Panc1 (cell line): ENCODE data around the gene ULBP2. TPM values are rescaled to one million over a fixed set of nuclear protein-coding genes. Genes with fewer than 3 reads are reported as not detected.

Experiments used
- ATAC-seq: fragments of 200-7000 bp; cut with Tn5 transposase; 2 replicates; pipeline ENCODE4 v1.9.1; 2020; ENCODE audit warnings: mild to moderate bottlenecking, moderate library complexity
- BruUV-seq: library from RNA; stranded (reverse); fragments of 400-500 nt; replicated peaks from 2 replicates; lab custom pipeline; 2021; lab: Mats Ljungman, UMichigan
- CTCF ChIA-PET: fragments of 300-600 bp; sonication (Branson Sonifier 250); formaldehyde crosslinking; loops from one replicate; lab custom pipeline; 2022; ENCODE audit warnings: antibody characterized with exemption; lab: Charles Lee
- POLR2A ChIA-PET: fragments of 300-600 bp; sonication (Branson Sonifier 250); formaldehyde crosslinking; loops from one replicate; lab custom pipeline; 2022; ENCODE audit warnings: antibody characterized with exemption; lab: Charles Lee
- DNase-seq: peaks from one replicate; pipeline ENCODE4 v3.0.0-alpha.2; 2010; ENCODE audit warnings: low read depth, low spot score
- H3K27ac ChIP-seq: 2 replicates; pipeline ENCODE4 v1.5.1; 2011; ENCODE audit warnings: mild to moderate bottlenecking, low read length, inconsistent platforms
- H3K27me3 ChIP-seq: fragments of 200-500 bp; sonication (Bioruptor generic); 2 replicates; pipeline ENCODE4 v1.6.0; 2014; ENCODE audit warnings: low read length, inconsistent platforms; ENCODE audit not compliant: control insufficient read depth, insufficient read depth
- H3K36me3 ChIP-seq: fragments of 200-500 bp; sonication (Bioruptor generic); 2 replicates; pipeline ENCODE4 v1.5.1; 2014; ENCODE audit warnings: inconsistent platforms, mild to moderate bottlenecking, low read length, moderate library complexity; ENCODE audit not compliant: control insufficient read depth, insufficient read depth
- H3K4me1 ChIP-seq: 2 replicates; pipeline ENCODE4 v1.5.1; 2011; ENCODE audit warnings: inconsistent platforms, mild to moderate bottlenecking, low read length, moderate library complexity; ENCODE audit not compliant: control insufficient read depth, insufficient read depth
- H3K4me3 ChIP-seq, 2 experiments: 2 replicates each; pipeline ENCODE4 v1.5.1; 2011 to 2012; ENCODE audit warnings: low read depth in 2 of 2, low read length in 2 of 2, mild to moderate bottlenecking in 2 of 2, inconsistent platforms in 1 of 2, moderate library complexity in 1 of 2
- H3K9me3 ChIP-seq: fragments of 200-500 bp; sonication (Bioruptor generic); 2 replicates; pipeline ENCODE4 v1.5.1; 2014; ENCODE audit warnings: low read depth, mild to moderate bottlenecking, inconsistent platforms, low read length, moderate library complexity; ENCODE audit not compliant: control insufficient read depth, insufficient read depth
- POLR2AphosphoS5 ChIP-seq: IDR thresholded peaks from 2 replicates; pipeline ENCODE4 v1.6.1; 2012; ENCODE audit warnings: mild to moderate bottlenecking, low read depth, low read length, moderate library complexity
- SIN3A ChIP-seq: IDR thresholded peaks from 2 replicates; pipeline ENCODE4 v1.6.1; 2012; ENCODE audit warnings: low read depth, mild to moderate bottlenecking, low read length, moderate library complexity, borderline replicate concordance; ENCODE audit not compliant: insufficient read depth
- TCF7L2 ChIP-seq: IDR thresholded peaks from 2 replicates; pipeline ENCODE4 v1.6.1; 2011; ENCODE audit warnings: mild to moderate bottlenecking, low read depth, low read length, inconsistent platforms
- in situ Hi-C: cut with HindIII; loops from 2 replicates; pipeline ENCODE4 v1.10.0; 2016; ENCODE audit warnings: low sequenced_read_pairs, low pct_unique_long_range_greater_than_20kb
- intact Hi-C: fragments of 100-400 bp; cut with micrococcal nuclease; formaldehyde crosslinking; loops from one replicate; pipeline ENCODE4 v1.10.0; 2022; ENCODE audit not compliant: unreplicated experiment
- total RNA-seq: library from RNA; stranded (reverse); gene quantifications from one replicate; pipeline ENCODE4 v1.2.1, GENCODE V29; 2021; ENCODE audit not compliant: unreplicated experiment
- TF ChIP-seq, protein P1 (sequence below), 2 experiments: IDR thresholded peaks; 2 replicates each; pipeline ENCODE4 v1.6.1; 2011 to 2012; ENCODE audit warnings: low read depth in 2 of 2, control low read depth in 1 of 2, low read length in 1 of 2, mild to moderate bottlenecking in 1 of 2, moderate library complexity in 1 of 2; ENCODE audit not compliant: insufficient read depth in 1 of 2
- TF ChIP-seq, protein P2 (sequence below): fragments of 450-650 bp; IDR thresholded peaks from 2 replicates; pipeline ENCODE4 v1.5.1; 2017; ENCODE audit warnings: mild to moderate bottlenecking

Gene ULBP2
- total RNA-seq, 1 experiment from 2014 or later, result 0.69 TPM

DNA sequence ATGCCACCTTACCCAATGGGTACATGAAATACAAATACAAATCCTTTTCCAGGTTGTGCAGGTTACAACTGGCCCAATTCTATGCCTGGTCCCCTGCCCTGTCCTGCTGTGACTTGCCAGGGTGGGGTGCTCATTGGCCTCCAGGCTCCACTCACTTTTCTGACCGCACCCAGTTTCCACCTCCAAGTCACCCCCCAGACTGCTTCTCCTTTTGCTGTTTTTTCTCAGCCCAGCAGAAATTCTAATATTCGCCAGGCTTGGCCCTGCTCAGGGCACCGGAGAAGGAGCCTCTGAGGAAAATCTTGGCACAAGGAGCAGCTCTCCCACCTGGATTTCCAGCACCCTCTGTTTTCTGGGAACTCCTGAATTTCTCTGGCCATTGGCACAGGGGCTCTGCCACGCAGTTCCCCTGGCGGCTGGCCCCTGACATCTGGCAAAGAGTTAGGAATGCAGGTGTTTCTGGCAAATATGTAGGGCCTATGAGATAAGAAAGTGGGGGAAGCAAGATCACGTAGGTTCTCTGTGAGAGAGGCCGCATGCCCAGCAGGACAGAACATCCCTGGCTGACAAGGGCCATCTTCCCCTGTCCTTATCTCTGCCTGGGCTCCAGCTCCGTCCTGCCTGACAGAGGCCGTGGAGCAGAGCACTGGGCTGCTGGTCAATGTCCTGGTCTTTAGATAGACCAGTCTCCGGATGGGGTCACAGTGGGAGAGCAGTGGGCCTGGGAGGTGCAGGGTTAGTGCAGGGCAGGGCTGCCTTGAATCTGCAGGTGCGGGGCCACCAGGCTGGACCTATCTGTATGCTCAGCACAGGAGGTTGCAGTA is 41.0 kb upstream of the ULBP2 start:
- Histone ChIP-seq H3K27ac (no peak overlapping the region), H3K27me3 (no peaks in the 10 kb centered on the region), H3K9me3 (no peaks in the 10 kb centered on the region), H3K4me3 (no peak overlapping the region), H3K36me3 (no peaks in the 10 kb centered on the region), H3K4me1 (peaks cover 24% of the 10 kb centered on the region)
- ATAC-seq, result no peak
- ChIA-PET POLR2A (no interaction called here), CTCF (no interaction called here)
- intact Hi-C loops (no loop called here), in situ Hi-C loops (no loop called here)
- BruUV-seq, result no TSS peak
- TF ChIP-seq SIN3A, result no peak
- DNase-seq, result no peak

DNA sequence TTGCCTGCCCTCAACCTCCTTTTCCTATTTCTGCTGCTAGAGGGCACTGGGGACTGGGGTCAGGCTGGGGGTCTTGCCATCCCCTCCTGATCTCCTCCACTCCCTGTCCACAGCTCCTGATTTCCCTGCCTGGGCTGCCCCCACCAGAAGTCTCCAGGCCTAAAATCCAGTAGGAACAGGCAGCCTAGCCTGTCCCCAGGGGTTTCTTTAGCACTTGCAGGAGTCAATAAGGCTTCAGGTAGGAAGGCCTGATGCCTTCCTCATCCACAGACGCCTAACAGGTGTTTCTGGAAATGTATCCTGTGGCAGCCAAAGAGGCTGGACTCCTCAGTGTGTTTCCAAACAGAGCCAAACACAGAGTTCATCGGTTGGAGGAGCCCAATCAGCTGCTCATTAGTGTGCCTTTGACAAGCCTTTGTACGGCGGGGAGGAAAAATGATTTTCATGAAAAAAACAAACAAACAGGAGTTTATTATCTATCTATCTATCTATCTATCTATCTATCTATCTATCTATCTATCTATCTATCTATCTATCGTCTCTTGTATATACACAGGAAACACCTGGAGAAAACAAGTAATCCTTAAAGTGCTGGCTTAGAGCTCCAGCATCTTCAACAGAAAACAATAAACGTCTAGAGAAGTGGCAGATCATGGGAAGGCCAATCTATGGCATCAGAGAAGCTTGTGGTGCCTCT is 40.2 kb upstream of the ULBP2 start:
- POLR2A ChIA-PET, result no interaction called here

More for the DNA sequence above, 40.2 kb upstream of the ULBP2 start:
- in situ Hi-C loops (no loop called here), intact Hi-C loops (no loop called here)
- TF ChIP-seq, protein P1, sequence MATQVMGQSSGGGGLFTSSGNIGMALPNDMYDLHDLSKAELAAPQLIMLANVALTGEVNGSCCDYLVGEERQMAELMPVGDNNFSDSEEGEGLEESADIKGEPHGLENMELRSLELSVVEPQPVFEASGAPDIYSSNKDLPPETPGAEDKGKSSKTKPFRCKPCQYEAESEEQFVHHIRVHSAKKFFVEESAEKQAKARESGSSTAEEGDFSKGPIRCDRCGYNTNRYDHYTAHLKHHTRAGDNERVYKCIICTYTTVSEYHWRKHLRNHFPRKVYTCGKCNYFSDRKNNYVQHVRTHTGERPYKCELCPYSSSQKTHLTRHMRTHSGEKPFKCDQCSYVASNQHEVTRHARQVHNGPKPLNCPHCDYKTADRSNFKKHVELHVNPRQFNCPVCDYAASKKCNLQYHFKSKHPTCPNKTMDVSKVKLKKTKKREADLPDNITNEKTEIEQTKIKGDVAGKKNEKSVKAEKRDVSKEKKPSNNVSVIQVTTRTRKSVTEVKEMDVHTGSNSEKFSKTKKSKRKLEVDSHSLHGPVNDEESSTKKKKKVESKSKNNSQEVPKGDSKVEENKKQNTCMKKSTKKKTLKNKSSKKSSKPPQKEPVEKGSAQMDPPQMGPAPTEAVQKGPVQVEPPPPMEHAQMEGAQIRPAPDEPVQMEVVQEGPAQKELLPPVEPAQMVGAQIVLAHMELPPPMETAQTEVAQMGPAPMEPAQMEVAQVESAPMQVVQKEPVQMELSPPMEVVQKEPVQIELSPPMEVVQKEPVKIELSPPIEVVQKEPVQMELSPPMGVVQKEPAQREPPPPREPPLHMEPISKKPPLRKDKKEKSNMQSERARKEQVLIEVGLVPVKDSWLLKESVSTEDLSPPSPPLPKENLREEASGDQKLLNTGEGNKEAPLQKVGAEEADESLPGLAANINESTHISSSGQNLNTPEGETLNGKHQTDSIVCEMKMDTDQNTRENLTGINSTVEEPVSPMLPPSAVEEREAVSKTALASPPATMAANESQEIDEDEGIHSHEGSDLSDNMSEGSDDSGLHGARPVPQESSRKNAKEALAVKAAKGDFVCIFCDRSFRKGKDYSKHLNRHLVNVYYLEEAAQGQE (IDR thresholded peaks at IDR 0.05; ENCODE audit: insufficient read depth in 1 of 2, low read depth in 2 of 2, low read length in 1 of 2), result no peak
- no peak for TF ChIP-seq TCF7L2
- TF ChIP-seq, protein P2, sequence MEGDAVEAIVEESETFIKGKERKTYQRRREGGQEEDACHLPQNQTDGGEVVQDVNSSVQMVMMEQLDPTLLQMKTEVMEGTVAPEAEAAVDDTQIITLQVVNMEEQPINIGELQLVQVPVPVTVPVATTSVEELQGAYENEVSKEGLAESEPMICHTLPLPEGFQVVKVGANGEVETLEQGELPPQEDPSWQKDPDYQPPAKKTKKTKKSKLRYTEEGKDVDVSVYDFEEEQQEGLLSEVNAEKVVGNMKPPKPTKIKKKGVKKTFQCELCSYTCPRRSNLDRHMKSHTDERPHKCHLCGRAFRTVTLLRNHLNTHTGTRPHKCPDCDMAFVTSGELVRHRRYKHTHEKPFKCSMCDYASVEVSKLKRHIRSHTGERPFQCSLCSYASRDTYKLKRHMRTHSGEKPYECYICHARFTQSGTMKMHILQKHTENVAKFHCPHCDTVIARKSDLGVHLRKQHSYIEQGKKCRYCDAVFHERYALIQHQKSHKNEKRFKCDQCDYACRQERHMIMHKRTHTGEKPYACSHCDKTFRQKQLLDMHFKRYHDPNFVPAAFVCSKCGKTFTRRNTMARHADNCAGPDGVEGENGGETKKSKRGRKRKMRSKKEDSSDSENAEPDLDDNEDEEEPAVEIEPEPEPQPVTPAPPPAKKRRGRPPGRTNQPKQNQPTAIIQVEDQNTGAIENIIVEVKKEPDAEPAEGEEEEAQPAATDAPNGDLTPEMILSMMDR, result no peak
- no peak for TF ChIP-seq POLR2AphosphoS5
- TF ChIP-seq SIN3A, result no peak
- peaks cover 17% of the 10 kb centered on the region for H3K4me1 ChIP-seq
- CTCF ChIA-PET, result interaction anchor here (0.5 kb wide), 1 partner anchor 337 kb away, joined by 6 read pairs; no protein-coding TSS in a partner anchor
- H3K27me3 ChIP-seq, result no peaks in the 10 kb centered on the region
- BruUV-seq, result no TSS peak
- H3K36me3 ChIP-seq, result no peaks in the 10 kb centered on the region
- H3K27ac ChIP-seq, result no peak overlapping the region
- DNase-seq (no peak), ATAC-seq (no peak)
- H3K9me3 ChIP-seq, result no peaks in the 10 kb centered on the region
- H3K4me3 ChIP-seq, result no peak overlapping the region
